Measurements from ENCODE around the gene KRTAP4-16. TPM values are rescaled to one million over a fixed set of nuclear protein-coding genes. Genes with fewer than 3 reads are reported as not detected.

The KRTAP4-16 gene
- polyA plus RNA-seq, 1 experiment = not detected

DNA sequence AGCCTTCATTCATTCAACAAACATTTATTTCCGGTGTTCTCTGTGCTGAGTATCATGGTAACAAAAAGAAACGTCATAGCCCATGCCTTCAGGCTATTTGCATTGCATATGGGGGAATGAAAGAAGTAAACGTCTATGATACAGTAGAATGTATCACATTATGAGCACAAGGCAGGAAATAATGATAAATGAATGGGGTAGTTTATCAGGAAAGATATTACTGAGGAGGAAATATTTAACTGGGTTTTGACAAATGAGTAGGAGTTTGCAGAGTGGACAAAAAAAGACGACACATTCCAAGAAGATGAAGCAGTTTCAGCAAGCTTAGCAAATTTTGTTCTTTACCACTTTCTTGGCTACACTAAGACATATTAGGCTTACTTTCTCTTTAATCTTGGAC lies 19.4 kb downstream of the KRTAP4-16 start:
- POLR2A ChIA-PET = no interaction called here
- H3K27me3 ChIP-seq (ENCODE audit: control insufficient read depth, insufficient read depth, low read length) = no peaks in the 10 kb centered on the region
- TF ChIP-seq, protein P1, sequence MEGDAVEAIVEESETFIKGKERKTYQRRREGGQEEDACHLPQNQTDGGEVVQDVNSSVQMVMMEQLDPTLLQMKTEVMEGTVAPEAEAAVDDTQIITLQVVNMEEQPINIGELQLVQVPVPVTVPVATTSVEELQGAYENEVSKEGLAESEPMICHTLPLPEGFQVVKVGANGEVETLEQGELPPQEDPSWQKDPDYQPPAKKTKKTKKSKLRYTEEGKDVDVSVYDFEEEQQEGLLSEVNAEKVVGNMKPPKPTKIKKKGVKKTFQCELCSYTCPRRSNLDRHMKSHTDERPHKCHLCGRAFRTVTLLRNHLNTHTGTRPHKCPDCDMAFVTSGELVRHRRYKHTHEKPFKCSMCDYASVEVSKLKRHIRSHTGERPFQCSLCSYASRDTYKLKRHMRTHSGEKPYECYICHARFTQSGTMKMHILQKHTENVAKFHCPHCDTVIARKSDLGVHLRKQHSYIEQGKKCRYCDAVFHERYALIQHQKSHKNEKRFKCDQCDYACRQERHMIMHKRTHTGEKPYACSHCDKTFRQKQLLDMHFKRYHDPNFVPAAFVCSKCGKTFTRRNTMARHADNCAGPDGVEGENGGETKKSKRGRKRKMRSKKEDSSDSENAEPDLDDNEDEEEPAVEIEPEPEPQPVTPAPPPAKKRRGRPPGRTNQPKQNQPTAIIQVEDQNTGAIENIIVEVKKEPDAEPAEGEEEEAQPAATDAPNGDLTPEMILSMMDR (IDR thresholded peaks at IDR 0.05; ENCODE audit: low read depth, low read length) = no peak
- CTCF ChIA-PET = no interaction called here
- no peak for DNase-seq (ENCODE audit: low read depth, low spot score)
- H3K27ac ChIP-seq (ENCODE audit: low read depth, low read length) = no peak overlapping the region
- H3K4me3 ChIP-seq (ENCODE audit: low read depth, low read length) = no peak overlapping the region
- no peaks in the 10 kb centered on the region for H3K9me3 ChIP-seq (ENCODE audit: control insufficient read depth, insufficient read depth, low read length)

DNA sequence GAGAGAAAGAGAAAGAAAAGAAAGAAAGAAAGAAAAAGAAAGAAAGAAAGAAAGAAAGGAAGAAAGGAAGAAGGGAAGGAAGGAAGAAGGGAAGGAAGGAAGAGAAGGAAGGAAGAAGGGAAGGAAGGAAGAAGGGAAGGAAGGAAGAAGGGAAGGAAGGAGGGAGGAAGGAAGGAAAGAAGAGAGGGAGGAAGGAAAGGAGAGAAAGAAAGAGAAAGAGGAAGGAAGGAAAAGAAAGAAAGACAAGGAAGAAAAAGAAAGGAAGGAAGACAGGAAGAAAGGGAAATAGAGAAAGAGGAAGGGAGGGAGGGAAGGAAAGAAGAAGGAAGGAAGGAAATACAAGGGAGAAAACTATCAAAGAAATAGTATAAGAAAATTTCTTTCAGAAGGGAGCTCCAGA lies 25.2 kb downstream of the KRTAP4-16 start:
- no peak for DNase-seq (ENCODE audit: low read depth, low spot score)
- Histone ChIP-seq H3K4me3 (ENCODE audit: low read depth, low read length) (no peak overlapping the region), H3K27ac (ENCODE audit: low read depth, low read length) (no peak overlapping the region), H3K9me3 (ENCODE audit: control insufficient read depth, insufficient read depth, low read length) (no peaks in the 10 kb centered on the region), H3K27me3 (ENCODE audit: control insufficient read depth, insufficient read depth, low read length) (no peaks in the 10 kb centered on the region)
- POLR2A ChIA-PET = no interaction called here
- TF ChIP-seq, protein P1 (IDR thresholded peaks at IDR 0.05; ENCODE audit: low read depth, low read length) = no peak
- CTCF ChIA-PET = no interaction called here

DNA sequence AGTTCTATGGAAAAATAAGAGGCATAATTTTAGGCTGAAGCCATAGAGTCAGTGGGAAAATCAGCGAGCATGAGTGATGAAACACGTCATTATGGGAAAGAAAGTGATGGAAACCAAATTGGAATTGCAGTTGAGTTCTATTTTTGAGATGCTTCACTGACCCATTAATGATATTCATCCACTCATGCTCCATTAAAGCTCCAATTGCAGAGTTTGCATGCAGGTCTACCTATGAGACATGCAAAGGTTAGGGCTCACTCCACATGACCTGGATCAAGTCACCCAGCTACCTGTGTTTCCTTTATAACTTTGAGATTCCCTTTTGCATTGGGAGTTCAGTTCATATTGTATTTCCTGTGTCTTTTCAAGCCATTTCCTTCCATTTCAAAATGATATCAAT lies 28.3 kb downstream of the KRTAP4-16 start:
- TF ChIP-seq, protein P1 (IDR thresholded peaks at IDR 0.05; ENCODE audit: low read depth, low read length) = no peak
- no peak for DNase-seq (ENCODE audit: low read depth, low spot score)
- Histone ChIP-seq H3K27ac (ENCODE audit: low read depth, low read length) (no peak overlapping the region), H3K27me3 (ENCODE audit: control insufficient read depth, insufficient read depth, low read length) (no peaks in the 10 kb centered on the region), H3K4me3 (ENCODE audit: low read depth, low read length) (no peak overlapping the region), H3K9me3 (ENCODE audit: control insufficient read depth, insufficient read depth, low read length) (no peaks in the 10 kb centered on the region)
- POLR2A ChIA-PET = no interaction called here
- CTCF ChIA-PET = no interaction called here

DNA sequence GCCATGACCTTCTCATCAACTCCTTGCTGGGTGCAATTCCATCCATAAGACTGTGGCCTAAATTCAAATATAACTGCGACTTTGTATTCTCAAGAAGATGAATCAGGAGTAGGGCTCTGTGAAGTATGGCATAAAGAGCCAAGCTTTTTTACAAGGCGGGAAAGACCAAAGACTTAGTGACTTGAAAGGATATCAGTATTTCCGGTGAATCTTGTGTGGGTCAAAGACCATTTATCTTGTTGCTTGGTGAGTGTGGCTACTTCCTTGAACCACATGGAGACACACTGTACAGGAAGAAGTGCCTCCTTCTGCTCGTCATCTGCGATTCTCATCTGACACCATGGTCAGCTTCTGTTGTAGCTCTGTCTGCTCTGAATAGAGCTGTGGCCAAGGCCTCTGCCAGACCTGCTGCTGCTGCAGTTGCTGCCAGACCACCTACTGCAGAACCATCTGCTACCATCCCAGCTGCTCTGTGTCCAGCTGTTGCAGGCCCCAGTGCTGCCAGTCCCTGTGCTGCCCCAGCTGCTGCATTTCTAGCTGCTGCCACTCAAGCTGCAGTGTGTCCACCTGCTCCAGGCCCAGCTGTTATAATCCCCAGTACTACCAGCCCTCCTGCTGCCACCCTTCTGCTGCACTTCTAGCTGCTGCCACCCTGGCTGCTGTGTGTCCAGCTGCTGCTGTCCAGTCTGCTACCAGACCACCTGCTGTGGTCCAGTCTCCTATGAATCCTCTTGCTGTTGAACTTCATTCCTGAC lies 30.2 kb downstream of the KRTAP4-16 start:
- TF ChIP-seq, protein P1 (IDR thresholded peaks at IDR 0.05; ENCODE audit: low read depth, low read length) = no peak
- Histone ChIP-seq H3K27ac (ENCODE audit: low read depth, low read length) (no peak overlapping the region), H3K4me3 (ENCODE audit: low read depth, low read length) (no peak overlapping the region), H3K9me3 (ENCODE audit: control insufficient read depth, insufficient read depth, low read length) (no peaks in the 10 kb centered on the region), H3K27me3 (ENCODE audit: control insufficient read depth, insufficient read depth, low read length) (no peaks in the 10 kb centered on the region)
- POLR2A ChIA-PET = no interaction called here
- CTCF ChIA-PET = no interaction called here
- no peak for DNase-seq (ENCODE audit: low read depth, low spot score)

DNA sequence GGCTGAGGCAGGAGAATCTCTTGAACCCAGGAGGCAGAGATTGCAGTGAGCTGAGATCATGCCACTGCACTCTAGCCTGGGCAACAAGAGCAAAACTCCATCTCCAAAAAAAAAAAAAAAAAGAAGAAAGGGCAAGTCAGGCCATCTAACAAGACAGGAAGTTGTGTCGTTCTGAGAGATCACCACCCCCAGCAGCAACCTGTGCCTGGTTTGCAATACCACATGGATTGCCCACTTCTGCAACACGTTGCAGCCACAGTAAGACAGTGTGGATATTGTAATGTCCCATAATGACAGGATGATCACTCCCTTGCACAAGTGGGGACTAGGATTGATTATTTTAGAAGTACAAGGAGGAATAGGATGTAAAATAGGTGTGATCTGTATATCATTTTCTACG lies 33.0 kb downstream of the KRTAP4-16 start:
- ChIA-PET CTCF (no interaction called here), POLR2A (no interaction called here)
- no peak overlapping the region for H3K4me3 ChIP-seq (ENCODE audit: low read depth, low read length)
- TF ChIP-seq, protein P1 (IDR thresholded peaks at IDR 0.05; ENCODE audit: low read depth, low read length) = no peak
- no peaks in the 10 kb centered on the region for H3K27me3 ChIP-seq (ENCODE audit: control insufficient read depth, insufficient read depth, low read length)
- H3K9me3 ChIP-seq (ENCODE audit: control insufficient read depth, insufficient read depth, low read length) = no peaks in the 10 kb centered on the region
- no peak for DNase-seq (ENCODE audit: low read depth, low spot score)
- no peak overlapping the region for H3K27ac ChIP-seq (ENCODE audit: low read depth, low read length)

Measured in AG04450 (cell line).